GM12801 (cell line): ENCODE data around the gene RNF187.

Source experiments
- TF ChIP-seq, protein P1 (sequence below): IDR thresholded peaks from one replicate; pipeline ENCODE4 v1.5.1; 2011; ENCODE audit warnings: control low read depth; ENCODE audit not compliant: insufficient read length; ENCODE audit errors: extremely low read depth

Gene RNF187

DNA sequence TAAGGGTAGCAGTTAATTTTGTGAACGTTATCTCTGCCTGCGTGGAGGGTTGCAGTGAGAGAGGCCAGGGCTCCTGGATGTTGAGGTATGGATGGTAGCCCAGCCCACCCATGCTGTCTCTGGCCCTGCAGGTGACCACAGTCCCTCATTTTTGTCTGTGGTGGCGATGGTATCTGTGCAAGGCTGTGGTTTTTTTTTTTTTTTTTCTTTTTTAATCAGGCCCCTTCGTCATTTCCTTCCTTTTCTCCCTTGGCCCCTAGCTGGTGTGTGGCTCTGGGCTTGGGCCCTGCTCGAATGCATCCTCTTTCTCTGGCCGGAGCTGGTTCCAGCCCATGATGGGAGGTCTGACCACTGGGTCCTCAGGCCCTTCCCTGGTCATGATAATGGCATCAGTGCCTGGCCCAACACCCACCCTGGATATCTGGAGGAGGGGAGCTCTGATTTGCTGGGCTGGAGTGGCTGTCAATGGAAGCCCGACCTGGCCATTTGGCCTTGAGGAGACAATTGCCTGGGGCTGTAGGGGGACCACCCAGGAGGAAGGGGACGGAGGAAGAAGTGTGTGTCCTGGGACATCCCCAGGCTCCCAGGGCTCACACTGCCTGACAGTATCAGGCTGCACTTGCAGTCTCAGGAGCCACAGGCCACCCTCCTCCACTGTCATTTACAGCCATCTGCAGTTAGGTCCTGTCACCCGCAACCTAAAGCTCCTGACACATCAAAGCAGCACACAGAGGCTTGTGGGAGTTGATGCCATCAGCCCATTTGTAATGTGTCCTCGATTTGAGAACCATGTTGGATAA lies 8.1 kb upstream of the RNF187 start:
- TF ChIP-seq, protein P1, sequence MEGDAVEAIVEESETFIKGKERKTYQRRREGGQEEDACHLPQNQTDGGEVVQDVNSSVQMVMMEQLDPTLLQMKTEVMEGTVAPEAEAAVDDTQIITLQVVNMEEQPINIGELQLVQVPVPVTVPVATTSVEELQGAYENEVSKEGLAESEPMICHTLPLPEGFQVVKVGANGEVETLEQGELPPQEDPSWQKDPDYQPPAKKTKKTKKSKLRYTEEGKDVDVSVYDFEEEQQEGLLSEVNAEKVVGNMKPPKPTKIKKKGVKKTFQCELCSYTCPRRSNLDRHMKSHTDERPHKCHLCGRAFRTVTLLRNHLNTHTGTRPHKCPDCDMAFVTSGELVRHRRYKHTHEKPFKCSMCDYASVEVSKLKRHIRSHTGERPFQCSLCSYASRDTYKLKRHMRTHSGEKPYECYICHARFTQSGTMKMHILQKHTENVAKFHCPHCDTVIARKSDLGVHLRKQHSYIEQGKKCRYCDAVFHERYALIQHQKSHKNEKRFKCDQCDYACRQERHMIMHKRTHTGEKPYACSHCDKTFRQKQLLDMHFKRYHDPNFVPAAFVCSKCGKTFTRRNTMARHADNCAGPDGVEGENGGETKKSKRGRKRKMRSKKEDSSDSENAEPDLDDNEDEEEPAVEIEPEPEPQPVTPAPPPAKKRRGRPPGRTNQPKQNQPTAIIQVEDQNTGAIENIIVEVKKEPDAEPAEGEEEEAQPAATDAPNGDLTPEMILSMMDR: no peak

DNA sequence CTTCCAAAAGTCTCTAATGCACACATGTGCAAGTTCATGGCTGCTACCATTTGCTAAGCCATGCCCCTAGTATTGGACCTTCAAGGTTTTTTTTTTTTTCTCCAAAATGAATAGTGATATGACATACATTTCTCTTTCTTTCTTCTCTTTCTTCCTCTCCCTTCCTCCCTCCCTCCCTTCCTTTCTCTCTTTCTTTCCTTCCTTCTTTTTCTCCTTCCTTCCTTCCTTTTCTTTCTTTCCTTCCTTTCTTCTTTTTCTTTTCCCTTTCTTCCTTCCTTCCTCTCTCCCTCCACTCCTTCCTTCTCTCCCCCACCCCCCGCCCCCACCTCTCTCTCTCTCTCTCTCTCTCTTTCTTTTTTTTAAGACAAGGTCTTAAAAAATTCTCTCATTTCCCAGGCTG lies 3.4 kb upstream of the RNF187 start:
- TF ChIP-seq, protein P1: no peak

DNA sequence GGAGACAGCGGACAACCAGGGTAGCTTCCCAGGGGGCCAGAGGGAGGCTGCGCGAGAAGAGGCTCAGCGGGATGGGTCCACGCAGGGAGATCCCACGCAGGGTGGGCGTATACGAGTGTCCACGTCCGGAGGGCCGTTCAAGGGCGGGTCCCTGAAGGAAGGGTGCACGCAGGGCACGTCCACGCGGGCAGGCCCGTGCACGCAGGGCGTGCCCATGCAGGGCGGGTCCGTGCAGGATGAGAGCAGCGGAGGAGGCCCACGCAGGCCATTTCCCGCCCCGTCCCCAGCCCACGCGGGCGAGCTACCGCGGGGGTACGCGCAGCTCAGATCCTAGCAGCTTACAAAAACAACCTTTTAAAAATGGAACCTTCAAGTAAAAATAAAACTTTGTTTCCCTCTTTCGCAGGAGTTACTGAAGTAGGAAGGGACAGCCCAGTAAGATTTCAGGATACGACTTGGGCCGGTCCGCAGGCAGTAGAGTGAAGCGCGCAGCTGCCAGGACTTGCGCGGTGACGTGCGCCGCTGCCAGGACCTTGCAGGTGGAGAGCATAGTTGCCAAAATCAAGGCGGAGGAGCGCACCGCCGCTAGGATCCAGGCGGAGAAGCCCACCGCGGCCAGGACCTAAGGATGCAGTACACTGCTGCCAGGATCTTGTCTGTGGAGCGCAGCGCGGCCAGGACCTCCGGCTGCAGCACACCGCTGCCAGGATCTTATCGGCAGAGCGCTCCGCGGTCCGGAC lies 416 bp upstream of the RNF187 start:
- TF ChIP-seq, protein P1: no peak

DNA sequence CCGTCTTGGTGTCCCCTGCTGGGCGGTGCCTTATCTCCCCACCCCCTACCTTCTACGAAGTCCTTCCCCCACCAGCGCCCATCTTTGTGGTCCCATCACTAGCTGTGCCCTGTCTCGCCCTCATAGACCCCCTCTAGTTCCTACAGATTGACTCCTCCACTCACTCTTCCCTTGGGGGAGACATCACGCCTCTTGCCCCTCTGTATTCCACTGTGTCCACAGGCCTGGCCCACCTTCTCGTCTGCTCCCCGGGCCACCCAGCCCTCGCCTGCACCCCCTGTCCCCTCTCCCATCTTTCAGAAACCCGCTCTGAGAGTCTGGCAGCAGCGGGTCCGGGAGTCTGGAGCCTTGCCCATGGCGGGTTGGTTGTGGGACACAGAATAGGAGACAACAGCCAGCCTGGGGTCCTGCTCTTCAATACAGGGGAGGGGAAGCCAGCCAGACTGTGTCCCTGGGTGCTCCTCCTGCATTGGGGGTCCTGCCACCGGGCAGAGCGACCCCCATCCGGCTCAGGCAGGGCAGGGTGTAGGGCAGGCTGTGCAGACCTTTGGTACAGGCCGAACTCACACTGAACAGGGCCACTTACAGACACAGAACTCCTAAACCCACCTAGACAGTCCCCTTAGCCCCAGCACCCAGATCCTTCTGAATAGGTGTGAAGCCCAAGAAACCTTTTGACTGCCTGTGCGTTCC lies 1.1 kb downstream of the RNF187 start:
- TF ChIP-seq, protein P1: no peak

DNA sequence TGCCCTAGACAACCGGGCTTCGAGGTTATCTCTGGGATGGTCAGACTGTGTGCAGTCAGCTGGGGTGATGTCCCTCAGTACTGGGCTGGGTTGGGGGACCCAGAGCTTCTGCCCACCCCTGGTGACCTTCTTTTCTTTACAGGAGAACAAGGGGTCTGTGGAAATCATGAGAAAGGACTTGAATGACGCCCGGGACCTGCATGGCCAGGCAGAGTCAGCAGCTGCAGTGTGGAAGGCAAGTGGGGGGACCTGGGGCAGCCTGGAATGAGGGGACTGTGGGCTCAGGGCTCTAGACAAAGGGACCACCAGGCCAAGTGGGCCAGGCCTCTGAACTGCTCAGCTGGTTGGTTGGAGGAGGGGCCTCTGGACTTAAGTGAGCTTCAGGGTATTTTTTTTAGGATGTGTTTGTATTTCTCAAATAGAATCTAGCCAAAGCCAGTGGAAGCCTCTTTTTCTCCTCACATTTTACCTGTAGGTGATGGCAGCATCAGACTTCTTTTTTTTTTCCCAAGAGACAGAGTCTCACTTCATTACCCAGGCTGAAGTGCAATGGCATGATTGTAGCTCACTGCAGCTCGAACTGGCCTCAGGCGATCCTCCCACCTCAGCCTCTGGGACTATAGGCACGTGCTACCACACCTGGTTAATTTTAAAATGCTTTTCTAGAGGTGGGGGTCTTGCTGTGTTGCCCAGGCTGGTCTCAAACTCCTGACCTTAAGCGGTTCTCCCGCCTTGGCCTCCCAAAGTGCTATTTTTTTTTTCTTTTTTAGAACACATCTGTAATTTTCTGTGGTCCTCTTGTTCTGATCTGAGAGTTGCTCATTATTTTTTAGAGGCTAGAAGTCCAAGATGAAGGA lies 1.9 kb downstream of the RNF187 start:
- TF ChIP-seq, protein P1: no peak

DNA sequence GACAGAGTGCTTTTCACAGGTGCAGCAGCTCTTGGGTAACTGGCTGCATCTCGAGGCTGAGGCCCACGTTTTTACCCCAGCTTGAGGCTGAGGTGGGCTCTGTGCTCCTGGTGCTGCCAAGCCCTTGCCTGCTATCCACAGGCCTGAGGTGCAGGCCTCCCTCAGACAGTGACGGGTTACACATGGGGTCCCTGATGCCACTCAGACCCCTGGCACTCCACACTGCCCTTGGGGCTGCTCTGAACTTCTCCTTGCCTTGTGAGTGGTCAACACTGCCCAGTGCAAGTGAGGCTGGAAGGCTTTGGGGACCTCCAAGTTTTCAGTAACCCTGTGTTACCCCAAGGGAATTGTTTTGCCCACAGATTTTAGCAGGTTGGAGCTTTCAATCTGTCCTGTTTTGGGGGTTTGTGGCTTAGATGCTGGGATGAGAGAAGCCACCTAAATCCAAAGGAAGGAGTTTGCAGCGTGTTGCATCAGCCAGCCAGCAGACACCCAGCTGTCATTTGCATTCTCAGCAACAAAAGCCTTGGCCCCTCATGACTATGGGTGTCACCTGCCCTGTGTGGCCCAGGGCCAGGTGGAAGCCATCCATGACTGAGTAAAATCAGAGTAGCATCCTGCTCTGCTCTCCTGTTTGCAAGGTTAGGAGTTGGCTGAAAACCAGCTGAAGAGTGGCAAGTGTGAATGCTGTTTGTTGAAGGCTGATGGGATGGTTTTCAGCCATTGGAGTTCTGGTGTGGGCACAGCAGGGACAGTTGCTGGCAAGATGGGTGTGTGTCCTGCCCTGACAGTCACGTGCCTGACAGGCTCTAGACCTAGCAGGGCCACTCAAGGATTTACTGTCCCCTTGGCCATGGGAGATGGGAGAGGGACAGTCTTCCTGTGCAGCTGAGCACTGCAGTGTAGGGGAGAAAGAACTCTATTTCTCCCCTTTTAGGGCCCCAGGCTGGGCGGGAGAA lies 3.2 kb downstream of the RNF187 start:
- TF ChIP-seq, protein P1: no peak
